IMR-90 (cell line): ENCODE data around the gene ADAMTSL1. TPM values are rescaled to one million over a fixed set of nuclear protein-coding genes. Genes with fewer than 3 reads are reported as not detected.

ENCODE experiments used
- ATAC-seq: fragments of 200-7000 bp; cut with Tn5 transposase; 2 replicates; pipeline ENCODE4 v1.9.1; 2020; ENCODE audit warnings: low read depth, mild to moderate bottlenecking, moderate library complexity
- BruUV-seq: library from RNA; stranded (reverse); fragments of 400-500 nt; replicated peaks from 2 replicates; lab custom pipeline; 2021; lab: Mats Ljungman, UMichigan
- CTCF ChIA-PET: fragments of 300-600 bp; formaldehyde crosslinking; extraction: SDS; loops from one replicate; lab custom pipeline; 2021; ENCODE audit warnings: antibody characterized with exemption; lab: Yijun Ruan, JAX
- POLR2A ChIA-PET: fragments of 300-600 bp; sonication (Branson Sonifier 250); formaldehyde crosslinking; loops from one replicate; lab custom pipeline; 2022; ENCODE audit warnings: antibody characterized with exemption; ENCODE audit not compliant: unreplicated experiment; lab: Charles Lee
- DNase-seq: peaks from one replicate; pipeline ENCODE4 v3.0.0; 2013
- H2AFZ ChIP-seq: replicated peaks from 2 replicates; pipeline ENCODE3; 2013; ENCODE audit warnings: low read length, mild to moderate bottlenecking; ENCODE audit not compliant: poor library complexity
- H2AK5ac ChIP-seq: 2 replicates; pipeline ENCODE4 v1.6.1; 2013; ENCODE audit warnings: low read depth, low read length, inconsistent platforms
- H2AK9ac ChIP-seq: replicated peaks from 2 replicates; pipeline ENCODE3; 2013; ENCODE audit warnings: mild to moderate bottlenecking, low read depth, low read length, moderate library complexity; ENCODE audit not compliant: poor library complexity
- H2BK120ac ChIP-seq: 2 replicates; pipeline ENCODE4 v1.6.1; 2013; ENCODE audit warnings: low read depth, low read length, inconsistent platforms
- H2BK15ac ChIP-seq: 3 replicates; pipeline ENCODE4 v1.6.1; 2013; ENCODE audit warnings: low read depth, low read length, inconsistent platforms
- H2BK20ac ChIP-seq: 2 replicates; pipeline ENCODE4 v1.6.1; 2013; ENCODE audit warnings: low read depth, mild to moderate bottlenecking, inconsistent platforms, low read length, moderate library complexity
- H2BK5ac ChIP-seq: 2 replicates; pipeline ENCODE4 v1.6.1; 2013; ENCODE audit warnings: mild to moderate bottlenecking, low read depth, low read length, inconsistent platforms; ENCODE audit not compliant: poor library complexity, severe bottlenecking
- H3K14ac ChIP-seq: replicated peaks from 2 replicates; pipeline ENCODE4 v1.6.1; 2013; ENCODE audit warnings: low read depth, low read length, inconsistent platforms
- H3K18ac ChIP-seq: 2 replicates; pipeline ENCODE4 v1.6.1; 2013; ENCODE audit warnings: low read depth, low read length, control low read depth
- H3K23ac ChIP-seq: 2 replicates; pipeline ENCODE4 v1.6.1; 2013; ENCODE audit warnings: low read depth, low read length, inconsistent platforms
- H3K27ac ChIP-seq: 2 replicates; pipeline ENCODE4 v1.5.1; 2013; ENCODE audit warnings: mild to moderate bottlenecking, control low read depth, low read length; ENCODE audit not compliant: insufficient read depth
- H3K27me3 ChIP-seq: 2 replicates; pipeline ENCODE4 v1.6.1; 2013; ENCODE audit warnings: low read length; ENCODE audit not compliant: control insufficient read depth, insufficient read depth
- H3K36me3 ChIP-seq: 2 replicates; pipeline ENCODE4 v1.6.1; 2013; ENCODE audit warnings: low read length, mixed read lengths; ENCODE audit not compliant: control insufficient read depth, insufficient read depth
- H3K4ac ChIP-seq: 2 replicates; pipeline ENCODE4 v1.6.1; 2013; ENCODE audit warnings: low read depth, low read length, inconsistent platforms
- H3K4me1 ChIP-seq: 2 replicates; pipeline ENCODE4 v1.6.1; 2013; ENCODE audit warnings: low read length, mixed read lengths; ENCODE audit not compliant: control insufficient read depth, insufficient read depth
- H3K4me2 ChIP-seq: 2 replicates; pipeline ENCODE4 v1.6.1; 2013; ENCODE audit warnings: low read depth, mild to moderate bottlenecking, control low read depth, low read length, moderate library complexity
- H3K4me3 ChIP-seq: 2 replicates; pipeline ENCODE4 v1.5.1; 2013; ENCODE audit warnings: low read depth, mild to moderate bottlenecking, control low read depth, low read length, moderate library complexity; ENCODE audit not compliant: insufficient read depth
- H3K56ac ChIP-seq: 2 replicates; pipeline ENCODE4 v1.6.1; 2013; ENCODE audit warnings: low read length, inconsistent platforms; ENCODE audit not compliant: insufficient read depth; ENCODE audit errors: extremely low read depth
- H3K79me1 ChIP-seq, 2 experiments: 2 replicates each; pipeline ENCODE4 v1.6.1; 2013; ENCODE audit warnings: low read length in 2 of 2, inconsistent platforms in 1 of 2, low read depth in 1 of 2
- H3K9ac ChIP-seq: 2 replicates; pipeline ENCODE4 v1.6.1; 2013; ENCODE audit warnings: low read depth, low read length, control low read depth
- H3K9me1 ChIP-seq: 2 replicates; pipeline ENCODE4 v1.6.1; 2013; ENCODE audit warnings: low read length, inconsistent platforms; ENCODE audit not compliant: insufficient read depth
- H3K9me3 ChIP-seq: 2 replicates; pipeline ENCODE4 v1.6.1; 2013; ENCODE audit warnings: low read length; ENCODE audit not compliant: control insufficient read depth, insufficient read depth
- H4K20me1 ChIP-seq: 2 replicates; pipeline ENCODE4 v1.6.1; 2013; ENCODE audit warnings: low read length, inconsistent platforms; ENCODE audit not compliant: insufficient read depth
- H4K5ac ChIP-seq: 2 replicates; pipeline ENCODE4 v1.6.1; 2013; ENCODE audit warnings: mild to moderate bottlenecking, low read depth, low read length, control low read depth
- H4K8ac ChIP-seq, 2 experiments: 2 replicates each; pipeline ENCODE4 v1.6.1; 2013; ENCODE audit warnings: low read depth in 2 of 2, low read length in 2 of 2, control low read depth in 1 of 2, inconsistent platforms in 1 of 2
- H4K91ac ChIP-seq: 2 replicates; pipeline ENCODE4 v1.6.1; 2013; ENCODE audit warnings: low read depth, low read length, inconsistent platforms; ENCODE audit not compliant: insufficient read depth
- BHLHE40 ChIP-seq: fragments of 150-350 bp; IDR thresholded peaks from 2 replicates; pipeline ENCODE4 v1.6.1; 2016; ENCODE audit warnings: mild to moderate bottlenecking, low read depth, low read length
- CEBPB ChIP-seq: IDR thresholded peaks from 2 replicates; pipeline ENCODE4 v1.6.1; 2012; ENCODE audit warnings: low read depth, low read length, improper control_type of control experiment
- CHD1 ChIP-seq: IDR thresholded peaks from 2 replicates; pipeline ENCODE4 v1.6.1; 2012; ENCODE audit warnings: low read depth, low read length, improper control_type of control experiment
- CTCF ChIP-seq: conservative IDR thresholded peaks from 2 replicates; pipeline ENCODE4 v1.5.1; 2012; ENCODE audit warnings: mild to moderate bottlenecking, low read depth, low read length, improper control_type of control experiment
- ELK1 ChIP-seq: fragments of 150-350 bp; IDR thresholded peaks from 2 replicates; pipeline ENCODE4 v1.6.1; 2016; ENCODE audit warnings: low read depth, mild to moderate bottlenecking, low read length, moderate library complexity, borderline replicate concordance
- FOS ChIP-seq: fragments of 150-350 bp; IDR thresholded peaks from 2 replicates; pipeline ENCODE4 v1.6.1; 2016; ENCODE audit warnings: low read depth, low read length
- MAFK ChIP-seq: IDR thresholded peaks from 2 replicates; pipeline ENCODE4 v1.6.1; 2012; ENCODE audit warnings: low read depth, low read length, improper control_type of control experiment
- MAZ ChIP-seq: IDR thresholded peaks from 2 replicates; pipeline ENCODE4 v1.6.1; 2012; ENCODE audit warnings: low read depth, mild to moderate bottlenecking, low read length, improper control_type of control experiment, moderate library complexity, borderline replicate concordance
- MXI1 ChIP-seq: IDR thresholded peaks from 2 replicates; pipeline ENCODE4 v1.6.1; 2012; ENCODE audit warnings: low read depth, mild to moderate bottlenecking, low read length, moderate library complexity, borderline replicate concordance
- NFE2L2 ChIP-seq: fragments of 150-350 bp; IDR thresholded peaks from 2 replicates; pipeline ENCODE4 v1.6.1; 2016; ENCODE audit warnings: low read depth, mild to moderate bottlenecking, low read length
- POLR2A ChIP-seq: IDR thresholded peaks from 2 replicates; pipeline ENCODE4 v1.6.1; 2012; ENCODE audit warnings: mild to moderate bottlenecking, low read depth, low read length
- RAD21 ChIP-seq: IDR thresholded peaks from 2 replicates; pipeline ENCODE4 v1.6.1; 2012; ENCODE audit warnings: low read length, improper control_type of control experiment
- RCOR1 ChIP-seq: IDR thresholded peaks from 2 replicates; pipeline ENCODE4 v1.6.1; 2012; ENCODE audit warnings: mild to moderate bottlenecking, low read length, improper control_type of control experiment; ENCODE audit not compliant: insufficient replicate concordance
- RFX5 ChIP-seq: IDR thresholded peaks from 2 replicates; pipeline ENCODE4 v1.8.0; 2012; ENCODE audit warnings: low read depth, mild to moderate bottlenecking, low read length, moderate library complexity
- SMC3 ChIP-seq: fragments of 150-350 bp; IDR thresholded peaks from 2 replicates; pipeline ENCODE4 v1.6.1; 2016; ENCODE audit warnings: low read depth, mild to moderate bottlenecking, antibody characterized with exemption, low read length, moderate library complexity
- USF2 ChIP-seq: fragments of 150-350 bp; IDR thresholded peaks from 2 replicates; pipeline ENCODE4 v1.6.1; 2017; ENCODE audit warnings: mild to moderate bottlenecking, antibody characterized with exemption, low read length, low read depth
- WGBS, 2 experiments: methylation state at CpG; one replicate each; pipeline versions ENCODE4 v1.1.5 to v1.1.7; 2013; ENCODE audit warnings: missing lambda C conversion rate in 2 of 2; ENCODE audit not compliant: insufficient read length in 1 of 2; ENCODE audit errors: extremely low coverage in 2 of 2; 5-methylcytosine and 5-hydroxymethylcytosine counted together
- dilution Hi-C: fragments of 300-500 bp; cut with HindIII; formaldehyde crosslinking; loops from one replicate; pipeline ENCODE4 v1.14.3; 2018; ENCODE audit warnings: low sequenced_read_pairs; ENCODE audit not compliant: unreplicated experiment
- in situ Hi-C: fragments of 300-500 bp; cut with MboI; formaldehyde crosslinking; loops from 3 replicates; pipeline ENCODE4 v1.14.3; 2019; ENCODE audit warnings: low sequenced_read_pairs, inconsistent platforms, mixed read lengths
- intact Hi-C: fragments of 100-400 bp; cut with micrococcal nuclease; formaldehyde crosslinking; loops from 2 replicates; pipeline ENCODE4 v1.10.0; 2022
- polyA plus RNA-seq, 3 experiments: library from polyadenylated mRNA; depleted of rRNA; stranded (reverse); fragments of >200 nt; gene quantifications; 2 replicates each; pipeline ENCODE4 v1.2.3, GENCODE V29; 2012; ENCODE audit warnings: low replicate concordance in 1 of 3
- total RNA-seq: library from RNA; depleted of rRNA; stranded (reverse); fragments of >200 nt; gene quantifications from 2 replicates; pipeline ENCODE4 v1.2.3, GENCODE V29; 2012

ADAMTSL1 gene
- total and polyA plus RNA-seq, 2 of the 4 experiments (the other 2 are of a cell fraction) = 38.2 to 62.2 TPM

GRCh38 chr9:18447541-18447940 is 26.4 kb upstream of the ADAMTSL1 start:
- in situ Hi-C loops = loop anchor here (10.0 to 25.0 kb wide), 2 partner anchors 193 to 635 kb away; no protein-coding TSS in a partner anchor
- Histone ChIP-seq H2BK120ac (no peak overlapping the region), H4K20me1 (no peaks in the 10 kb centered on the region), H3K9me1 (no peaks in the 10 kb centered on the region), H3K4me2 (peak overlapping the region; percentile 82; the same call in 1 of the 2 replicates), H3K4me3 (no peak overlapping the region), H3K56ac (no peak overlapping the region), H3K9ac (no peak overlapping the region), H3K27me3 (no peaks in the 10 kb centered on the region), H4K8ac (no peak overlapping the region), H2BK20ac (no peak overlapping the region), H3K9me3 (no peaks in the 10 kb centered on the region; the same call in 1 of the 2 replicates), H3K18ac (no peak overlapping the region), H3K4ac (no peak overlapping the region), H3K14ac (no peak overlapping the region), H3K36me3 (no peaks in the 10 kb centered on the region), H2BK5ac (no peak overlapping the region), H2AFZ (no peak overlapping the region), H3K27ac (no peak overlapping the region), H2BK15ac (no peak overlapping the region; the same call in 2 of the 3 replicates), H3K79me1 (no peaks in the 10 kb centered on the region), H4K5ac (no peak overlapping the region), H2AK5ac (no peak overlapping the region), H3K23ac (no peak overlapping the region), H2AK9ac (no peak overlapping the region), H3K4me1 (peaks cover 7% of the 10 kb centered on the region), H4K91ac (no peak overlapping the region)
- BruUV-seq = no TSS peak
- dilution Hi-C loops = no loop called here
- POLR2A ChIA-PET = no interaction called here
- ATAC-seq (no peak), DNase-seq (no peak)
- intact Hi-C loops = no loop called here
- no CpG with 5 or more reads among the region's 3 CpGs for WGBS, 2 experiments
- TF ChIP-seq BHLHE40 = no peak
- no peak for TF ChIP-seq ELK1
- no peak for TF ChIP-seq NFE2L2
- no peak for TF ChIP-seq SMC3
- TF ChIP-seq RFX5 = no peak
- TF ChIP-seq CTCF = no peak
- TF ChIP-seq RCOR1 = no peak
- TF ChIP-seq CEBPB = no peak
- no peak for TF ChIP-seq MXI1
- no peak for TF ChIP-seq POLR2A
- TF ChIP-seq USF2 = no peak
- no peak for TF ChIP-seq RAD21
- no peak for TF ChIP-seq MAFK
- TF ChIP-seq MAZ = no peak
- no peak for TF ChIP-seq CHD1
- no peak for TF ChIP-seq FOS
- CTCF ChIA-PET = interaction anchor here (0.6 to 1.0 kb wide), 3 partner anchors 9 to 567 kb away, joined by 3 to 6 read pairs (median 3); no protein-coding TSS in a partner anchor
